ENCODE measurements around the gene ATP11A. TPM values are rescaled to one million over a fixed set of nuclear protein-coding genes. Genes with fewer than 3 reads are reported as not detected.

The ATP11A gene
- total and polyA plus RNA-seq, 2 donors (not counting 3 experiments of a cell fraction or from before 2014, with no cell fraction given) = 16.5 to 88.1 TPM

- H2AFZ ChIP-seq (ENCODE audit: low read depth, low read length) = no peak overlapping the region
- TF ChIP-seq CTCF (IDR thresholded peaks at IDR 0.05; ENCODE audit: extremely low read depth in 1 of 2, insufficient read depth in 1 of 2, low read depth in 1 of 2, low read length in 2 of 2) = no peak
- TF ChIP-seq GATA2 (IDR thresholded peaks at IDR 0.05; ENCODE audit: insufficient read depth, insufficient read length, low read depth, low read length) = no peak
- no peak for TF ChIP-seq POLR2A (IDR thresholded peaks at IDR 0.05; ENCODE audit: low read depth, low read length)
- TF ChIP-seq MAX (IDR thresholded peaks at IDR 0.05; ENCODE audit: insufficient read depth, insufficient read length) = no peak
- no peak for TF ChIP-seq EZH2 (IDR thresholded peaks at IDR 0.05; ENCODE audit: borderline replicate concordance, low read depth, low read length, severe bottlenecking)
- TF ChIP-seq MYC (IDR thresholded peaks at IDR 0.05; ENCODE audit: low read depth, low read length) = no peak
- no peak for TF ChIP-seq FOS (IDR thresholded peaks at IDR 0.05; ENCODE audit: borderline replicate concordance, insufficient read depth, low read length)
- TF ChIP-seq JUN (IDR thresholded peaks at IDR 0.05; ENCODE audit: borderline replicate concordance, insufficient read depth, insufficient read length, low read depth) = no peak
- no peak for TF ChIP-seq POLR2AphosphoS5 (IDR thresholded peaks at IDR 0.05; ENCODE audit: insufficient read depth, low read depth, low read length)
- H3K9ac ChIP-seq (replicated peaks; ENCODE audit: extremely low read depth, insufficient read depth, low read length) = no peak overlapping the region
- intact Hi-C loops (cut with micrococcal nuclease) = no loop called here
- no peaks in the 10 kb centered on the region for H3K36me3 ChIP-seq (ENCODE audit: control insufficient read depth in 2 of 2, extremely low read depth in 1 of 2, insufficient read depth in 2 of 2, low read length in 2 of 2)
- dilution Hi-C loops (cut with MboI; ENCODE audit: extremely low pct_ligation_motif_present, low sequenced_read_pairs) = no loop called here
- FAIRE-seq (no peak), DNase-seq (ENCODE audit: low read depth, low spot score) (no peak)
- no peaks in the 10 kb centered on the region for H3K4me1 ChIP-seq (ENCODE audit: control insufficient read depth, extremely low read depth, insufficient read depth, low read length)
- CTCF ChIA-PET = no interaction called here
- H3K9me1 ChIP-seq (replicated peaks; ENCODE audit: control insufficient read depth, extremely low read depth, insufficient read depth, low read length) = no peaks in the 10 kb centered on the region
- H4K20me1 ChIP-seq (replicated peaks; ENCODE audit: control insufficient read depth, extremely low read depth, insufficient read depth, low read length) = no peaks in the 10 kb centered on the region
- H3K4me2 ChIP-seq (ENCODE audit: insufficient read depth, low read length) = no peak overlapping the region
- POLR2A ChIA-PET = no interaction called here
- H3K27ac ChIP-seq (ENCODE audit: insufficient read depth, low read depth, low read length) = no peak overlapping the region
- no TSS peak for BruUV-seq (replicated peaks)
- H3K79me2 ChIP-seq (ENCODE audit: control insufficient read depth, insufficient read depth, low read length) = no peaks in the 10 kb centered on the region
- no peak overlapping the region for H3K4me3 ChIP-seq (replicated peaks in 1 of 3; ENCODE audit: insufficient read depth in 1 of 3, low read depth in 1 of 3, low read length in 3 of 3)
- no peaks in the 10 kb centered on the region for H3K9me3 ChIP-seq (replicated peaks; ENCODE audit: control insufficient read depth, insufficient read depth, low read length)
- no peaks in the 10 kb centered on the region for H3K27me3 ChIP-seq (ENCODE audit: control insufficient read depth in 2 of 2, insufficient read depth in 2 of 2, low read length in 2 of 2)
Measured at GRCh38 chr13:112903606-112904195, 213.9 kb downstream of the ATP11A start.

Data from endothelial cell of umbilical vein (primary cell).